GM23338 (cell line): Measurements from ENCODE around the gene LTBP2. TPM values are rescaled to one million over a fixed set of nuclear protein-coding genes. Genes with fewer than 3 reads are reported as not detected.

Experiments
- ATAC-seq: fragments of 200-7000 bp; cut with Tn5 transposase; 3 replicates; pipeline ENCODE4 v1.9.1; 2020
- DNase-seq: peaks from one replicate; pipeline ENCODE4 v3.0.0-alpha.2; 2015; ENCODE audit warnings: low spot score
- H2AFZ ChIP-seq: fragments of 200-600 bp; sonication (generic); 2 replicates; pipeline ENCODE4 v1.8.0; 2016; ENCODE audit warnings: antibody characterized with exemption, mild to moderate bottlenecking, moderate library complexity
- H3F3A ChIP-seq: fragments of 200-600 bp; sonication (generic); replicated peaks from 2 replicates; pipeline ENCODE4 v1.8.0; 2017; ENCODE audit warnings: antibody characterized with exemption, mixed run types, low read depth
- H3K27ac ChIP-seq: fragments of 200-600 bp; sonication (generic); 2 replicates; pipeline ENCODE4 v1.6.1; 2016; ENCODE audit warnings: low read depth
- H3K27me3 ChIP-seq: fragments of 200-600 bp; sonication (generic); 2 replicates; pipeline ENCODE4 v1.8.0; 2016; ENCODE audit warnings: mild to moderate bottlenecking, mixed run types, moderate library complexity; ENCODE audit not compliant: insufficient read depth
- H3K36me3 ChIP-seq: fragments of 200-600 bp; sonication (generic); 2 replicates; pipeline ENCODE4 v1.8.0; 2016; ENCODE audit warnings: mild to moderate bottlenecking; ENCODE audit not compliant: insufficient read depth
- H3K4me1 ChIP-seq: fragments of 200-600 bp; sonication (generic); 2 replicates; pipeline ENCODE4 v1.8.0; 2016; ENCODE audit warnings: mild to moderate bottlenecking, moderate library complexity; ENCODE audit not compliant: insufficient read depth
- H3K4me2 ChIP-seq: fragments of 200-600 bp; sonication (generic); 2 replicates; pipeline ENCODE4 v1.7.1; 2017; ENCODE audit warnings: mixed run types
- H3K4me3 ChIP-seq: fragments of 200-600 bp; sonication (generic); 2 replicates; pipeline ENCODE4 v1.6.1; 2016; ENCODE audit warnings: mixed run types
- H3K79me2 ChIP-seq: fragments of 200-600 bp; sonication (generic); replicated peaks from 2 replicates; pipeline ENCODE4 v1.8.0; 2017; ENCODE audit warnings: mild to moderate bottlenecking; ENCODE audit not compliant: insufficient read depth
- H3K9me2 ChIP-seq: fragments of 200-600 bp; sonication (generic); 2 replicates; pipeline ENCODE4 v1.8.0; 2017; ENCODE audit not compliant: insufficient read depth
- H4K20me1 ChIP-seq: fragments of 200-600 bp; sonication (generic); replicated peaks from 2 replicates; pipeline ENCODE4 v1.8.0; 2017; ENCODE audit warnings: mild to moderate bottlenecking; ENCODE audit not compliant: insufficient read depth
- H3K27ac Mint-ChIP-seq: 2 replicates; pipeline ENCODE4 v1.8.0; 2020; ENCODE audit warnings: inconsistent platforms, mild to moderate bottlenecking, moderate library complexity, mixed read lengths
- H3K27me3 Mint-ChIP-seq: 3 replicates; pipeline ENCODE4 v1.8.0; 2022; ENCODE audit warnings: low read depth, mild to moderate bottlenecking, moderate library complexity, mixed read lengths, inconsistent platforms; ENCODE audit not compliant: insufficient read depth, poor library complexity
- H3K36me3 Mint-ChIP-seq: 3 replicates; pipeline ENCODE4 v1.8.0; 2021; ENCODE audit warnings: low read depth, mild to moderate bottlenecking, inconsistent platforms, moderate library complexity, mixed read lengths
- H3K4me1 Mint-ChIP-seq: 3 replicates; pipeline ENCODE4 v1.8.0; 2020; ENCODE audit warnings: mild to moderate bottlenecking, inconsistent platforms, mixed read lengths
- H3K4me3 Mint-ChIP-seq: 3 replicates; pipeline ENCODE4 v1.8.0; 2021; ENCODE audit warnings: moderate library complexity, mild to moderate bottlenecking, inconsistent platforms, mixed read lengths
- H3K9me3 Mint-ChIP-seq: 3 replicates; pipeline ENCODE4 v1.8.0; 2020; ENCODE audit warnings: moderate library complexity, mild to moderate bottlenecking, inconsistent platforms, mixed read lengths
- CREB1 ChIP-seq: fragments of 250-450 bp; sonication (Bioruptor Pico); IDR thresholded peaks from 2 replicates; pipeline ENCODE4 v1.5.0; 2020; ENCODE audit warnings: low read depth, mild to moderate bottlenecking, moderate library complexity
- NANOG ChIP-seq: IDR thresholded peaks from 2 replicates; pipeline ENCODE4 v1.6.1; 2016; ENCODE audit warnings: antibody characterized with exemption, borderline replicate concordance
- POLR2AphosphoS5 ChIP-seq: IDR thresholded peaks from 2 replicates; pipeline ENCODE4 v1.6.1; 2016; ENCODE audit warnings: antibody characterized with exemption, low read depth
- STAT1 ChIP-seq: IDR thresholded peaks from one replicate; pipeline ENCODE4 v1.6.1; 2016; ENCODE audit warnings: antibody characterized with exemption; ENCODE audit not compliant: unreplicated experiment
- polyA plus RNA-seq: library from polyadenylated mRNA; unstranded; fragments of >200 nt; fragmentation: Nextera tagmentation; extraction: Ambion mirVana; gene quantifications from 2 replicates; pipeline ENCODE4 v1.2.1, GENCODE V29; 2016
- total RNA-seq: library from RNA; depleted of rRNA; stranded (reverse); fragments of >200 nt; shearing (Covaris generic); gene quantifications from 2 replicates; pipeline ENCODE4 v1.2.3, GENCODE V29; 2014
- TF ChIP-seq, protein P1 (sequence below): fragments of 250-450 bp; sonication (Bioruptor Pico); IDR thresholded peaks from 2 replicates; pipeline ENCODE4 v1.5.0; 2020; ENCODE audit warnings: mild to moderate bottlenecking, moderate library complexity
- TF ChIP-seq, protein P2 (sequence below), 2 experiments: fragments of 200-600 bp in 1 of 2; sonication (generic) in 1 of 2; conservative IDR thresholded peaks; 2 replicates each; pipeline versions ENCODE4 v1.5.1 to v1.6.1; 2016 to 2017; ENCODE audit warnings: antibody characterized with exemption in 2 of 2, low read depth in 2 of 2, mild to moderate bottlenecking in 2 of 2, moderate library complexity in 1 of 2

Gene LTBP2
- total and polyA plus RNA-seq, 2 experiments from 2014 or later = 0.27 to 0.49 TPM

DNA sequence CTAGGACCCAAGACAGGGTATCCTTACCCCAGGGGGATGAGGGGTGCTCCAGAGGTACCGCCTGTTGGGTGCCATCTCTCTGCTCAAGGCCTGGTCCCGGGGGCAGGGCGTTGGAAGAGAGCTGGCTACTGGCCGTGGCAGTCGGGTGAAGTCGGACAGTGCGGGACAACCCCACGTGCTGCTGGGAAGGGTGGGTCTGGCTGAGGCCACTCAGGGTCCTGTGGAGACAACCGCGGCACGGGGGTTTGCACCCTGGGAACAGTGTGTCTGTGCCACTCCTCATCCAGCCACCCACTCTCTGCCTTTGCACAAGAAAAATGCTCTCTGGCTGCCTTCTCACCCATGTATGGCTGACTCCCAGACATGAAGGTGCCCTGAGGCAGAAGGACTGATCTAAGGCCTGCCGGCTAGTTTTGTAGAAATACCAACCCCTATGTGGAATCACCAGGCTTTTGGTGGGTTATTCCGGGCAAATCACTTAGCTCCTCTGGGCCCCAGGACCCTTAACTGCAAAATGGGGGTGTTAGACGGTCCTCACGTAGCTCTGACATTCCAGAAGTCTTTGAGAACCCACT lies 56.5 kb downstream of the LTBP2 start (continued):
- TF ChIP-seq, protein P1, sequence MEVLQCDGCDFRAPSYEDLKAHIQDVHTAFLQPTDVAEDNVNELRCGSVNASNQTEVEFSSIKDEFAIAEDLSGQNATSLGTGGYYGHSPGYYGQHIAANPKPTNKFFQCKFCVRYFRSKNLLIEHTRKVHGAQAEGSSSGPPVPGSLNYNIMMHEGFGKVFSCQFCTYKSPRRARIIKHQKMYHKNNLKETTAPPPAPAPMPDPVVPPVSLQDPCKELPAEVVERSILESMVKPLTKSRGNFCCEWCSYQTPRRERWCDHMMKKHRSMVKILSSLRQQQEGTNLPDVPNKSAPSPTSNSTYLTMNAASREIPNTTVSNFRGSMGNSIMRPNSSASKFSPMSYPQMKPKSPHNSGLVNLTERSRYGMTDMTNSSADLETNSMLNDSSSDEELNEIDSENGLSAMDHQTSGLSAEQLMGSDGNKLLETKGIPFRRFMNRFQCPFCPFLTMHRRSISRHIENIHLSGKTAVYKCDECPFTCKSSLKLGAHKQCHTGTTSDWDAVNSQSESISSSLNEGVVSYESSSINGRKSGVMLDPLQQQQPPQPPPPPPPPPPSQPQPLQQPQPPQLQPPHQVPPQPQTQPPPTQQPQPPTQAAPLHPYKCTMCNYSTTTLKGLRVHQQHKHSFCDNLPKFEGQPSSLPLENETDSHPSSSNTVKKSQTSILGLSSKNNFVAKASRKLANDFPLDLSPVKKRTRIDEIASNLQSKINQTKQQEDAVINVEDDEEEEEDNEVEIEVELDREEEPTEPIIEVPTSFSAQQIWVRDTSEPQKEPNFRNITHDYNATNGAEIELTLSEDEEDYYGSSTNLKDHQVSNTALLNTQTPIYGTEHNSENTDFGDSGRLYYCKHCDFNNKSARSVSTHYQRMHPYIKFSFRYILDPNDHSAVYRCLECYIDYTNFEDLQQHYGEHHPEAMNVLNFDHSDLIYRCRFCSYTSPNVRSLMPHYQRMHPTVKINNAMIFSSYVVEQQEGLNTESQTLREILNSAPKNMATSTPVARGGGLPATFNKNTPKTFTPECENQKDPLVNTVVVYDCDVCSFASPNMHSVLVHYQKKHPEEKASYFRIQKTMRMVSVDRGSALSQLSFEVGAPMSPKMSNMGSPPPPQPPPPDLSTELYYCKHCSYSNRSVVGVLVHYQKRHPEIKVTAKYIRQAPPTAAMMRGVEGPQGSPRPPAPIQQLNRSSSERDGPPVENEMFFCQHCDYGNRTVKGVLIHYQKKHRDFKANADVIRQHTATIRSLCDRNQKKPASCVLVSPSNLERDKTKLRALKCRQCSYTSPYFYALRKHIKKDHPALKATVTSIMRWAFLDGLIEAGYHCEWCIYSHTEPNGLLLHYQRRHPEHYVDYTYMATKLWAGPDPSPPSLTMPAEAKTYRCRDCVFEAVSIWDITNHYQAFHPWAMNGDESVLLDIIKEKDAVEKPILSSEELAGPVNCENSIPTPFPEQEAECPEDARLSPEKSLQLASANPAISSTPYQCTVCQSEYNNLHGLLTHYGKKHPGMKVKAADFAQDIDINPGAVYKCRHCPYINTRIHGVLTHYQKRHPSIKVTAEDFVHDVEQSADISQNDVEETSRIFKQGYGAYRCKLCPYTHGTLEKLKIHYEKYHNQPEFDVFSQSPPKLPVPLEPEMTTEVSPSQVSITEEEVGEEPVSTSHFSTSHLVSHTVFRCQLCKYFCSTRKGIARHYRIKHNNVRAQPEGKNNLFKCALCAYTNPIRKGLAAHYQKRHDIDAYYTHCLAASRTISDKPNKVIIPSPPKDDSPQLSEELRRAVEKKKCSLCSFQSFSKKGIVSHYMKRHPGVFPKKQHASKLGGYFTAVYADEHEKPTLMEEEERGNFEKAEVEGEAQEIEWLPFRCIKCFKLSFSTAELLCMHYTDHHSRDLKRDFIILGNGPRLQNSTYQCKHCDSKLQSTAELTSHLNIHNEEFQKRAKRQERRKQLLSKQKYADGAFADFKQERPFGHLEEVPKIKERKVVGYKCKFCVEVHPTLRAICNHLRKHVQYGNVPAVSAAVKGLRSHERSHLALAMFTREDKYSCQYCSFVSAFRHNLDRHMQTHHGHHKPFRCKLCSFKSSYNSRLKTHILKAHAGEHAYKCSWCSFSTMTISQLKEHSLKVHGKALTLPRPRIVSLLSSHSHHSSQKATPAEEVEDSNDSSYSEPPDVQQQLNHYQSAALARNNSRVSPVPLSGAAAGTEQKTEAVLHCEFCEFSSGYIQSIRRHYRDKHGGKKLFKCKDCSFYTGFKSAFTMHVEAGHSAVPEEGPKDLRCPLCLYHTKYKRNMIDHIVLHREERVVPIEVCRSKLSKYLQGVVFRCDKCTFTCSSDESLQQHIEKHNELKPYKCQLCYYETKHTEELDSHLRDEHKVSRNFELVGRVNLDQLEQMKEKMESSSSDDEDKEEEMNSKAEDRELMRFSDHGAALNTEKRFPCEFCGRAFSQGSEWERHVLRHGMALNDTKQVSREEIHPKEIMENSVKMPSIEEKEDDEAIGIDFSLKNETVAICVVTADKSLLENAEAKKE (CRISPR knock-in tag) = no peak
- TF ChIP-seq POLR2AphosphoS5 = no peak
- TF ChIP-seq, protein P2, sequence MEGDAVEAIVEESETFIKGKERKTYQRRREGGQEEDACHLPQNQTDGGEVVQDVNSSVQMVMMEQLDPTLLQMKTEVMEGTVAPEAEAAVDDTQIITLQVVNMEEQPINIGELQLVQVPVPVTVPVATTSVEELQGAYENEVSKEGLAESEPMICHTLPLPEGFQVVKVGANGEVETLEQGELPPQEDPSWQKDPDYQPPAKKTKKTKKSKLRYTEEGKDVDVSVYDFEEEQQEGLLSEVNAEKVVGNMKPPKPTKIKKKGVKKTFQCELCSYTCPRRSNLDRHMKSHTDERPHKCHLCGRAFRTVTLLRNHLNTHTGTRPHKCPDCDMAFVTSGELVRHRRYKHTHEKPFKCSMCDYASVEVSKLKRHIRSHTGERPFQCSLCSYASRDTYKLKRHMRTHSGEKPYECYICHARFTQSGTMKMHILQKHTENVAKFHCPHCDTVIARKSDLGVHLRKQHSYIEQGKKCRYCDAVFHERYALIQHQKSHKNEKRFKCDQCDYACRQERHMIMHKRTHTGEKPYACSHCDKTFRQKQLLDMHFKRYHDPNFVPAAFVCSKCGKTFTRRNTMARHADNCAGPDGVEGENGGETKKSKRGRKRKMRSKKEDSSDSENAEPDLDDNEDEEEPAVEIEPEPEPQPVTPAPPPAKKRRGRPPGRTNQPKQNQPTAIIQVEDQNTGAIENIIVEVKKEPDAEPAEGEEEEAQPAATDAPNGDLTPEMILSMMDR (conservative IDR thresholded peaks at IDR 0.05; ENCODE audit: low read depth in 2 of 2) = no peak

DNA sequence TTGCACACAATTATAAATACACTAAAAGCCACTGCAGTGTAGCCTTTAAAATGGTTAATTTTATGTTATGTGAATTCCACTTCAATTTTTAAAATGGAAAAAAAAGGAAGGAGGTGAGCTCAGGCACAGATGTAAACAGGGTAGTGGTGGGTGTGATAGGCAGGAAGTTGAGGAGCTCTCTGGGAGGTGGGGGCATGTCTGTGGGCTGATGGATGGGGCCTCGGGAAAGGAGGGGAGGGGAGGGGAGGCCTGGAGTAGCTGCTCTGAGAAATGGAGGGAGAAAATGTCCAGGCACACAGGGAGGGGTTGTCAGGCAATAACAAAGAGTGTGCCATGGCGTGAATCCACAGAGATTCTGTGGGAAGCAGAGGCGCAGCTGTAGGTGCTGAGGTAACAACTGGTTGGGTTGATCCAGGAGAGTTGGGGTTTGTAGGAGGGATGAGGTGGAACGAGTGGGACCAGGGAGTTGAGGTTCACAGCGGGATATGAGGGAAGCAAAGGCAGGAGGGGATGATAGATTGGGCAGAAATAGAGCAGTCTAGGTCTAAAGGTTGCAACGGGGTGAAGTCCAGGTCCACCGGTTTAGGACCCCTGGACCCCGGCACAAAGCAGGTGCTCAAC lies 57.2 kb downstream of the LTBP2 start:
- H3K4me3 ChIP-seq = no peak overlapping the region
- no peak overlapping the region; the same call in 2 of the 3 replicates for H3K4me3 Mint-ChIP-seq
- TF ChIP-seq CREB1 (no peak), STAT1 (no peak), NANOG (no peak)
- TF ChIP-seq, protein P2 (conservative IDR thresholded peaks at IDR 0.05; ENCODE audit: low read depth in 2 of 2) = no peak

More for the DNA sequence above, 57.2 kb downstream of the LTBP2 start:
- peaks cover 5% of the 10 kb centered on the region for H3K4me1 ChIP-seq
- H3K27me3 Mint-ChIP-seq = peaks cover 8% of the 10 kb centered on the region
- peaks cover 12% of the 10 kb centered on the region for H3K4me1 Mint-ChIP-seq
- ATAC-seq (no peak), DNase-seq (no peak)
- no peaks in the 10 kb centered on the region for H3K9me3 Mint-ChIP-seq
- no peak overlapping the region for H3K4me2 ChIP-seq
- H2AFZ ChIP-seq = no peak overlapping the region
- H3F3A ChIP-seq = no peaks in the 10 kb centered on the region
- no peak overlapping the region for H3K27ac Mint-ChIP-seq
- no peaks in the 10 kb centered on the region for H3K36me3 ChIP-seq
- no peaks in the 10 kb centered on the region for H3K79me2 ChIP-seq
- H4K20me1 ChIP-seq = no peaks in the 10 kb centered on the region
- H3K27me3 ChIP-seq = no peaks in the 10 kb centered on the region
- H3K36me3 Mint-ChIP-seq = no peaks in the 10 kb centered on the region
- H3K9me2 ChIP-seq = no peaks in the 10 kb centered on the region
- no peak overlapping the region for H3K27ac ChIP-seq
